ENCODE measurements around the gene SLIT1. TPM values are rescaled to one million over a fixed set of nuclear protein-coding genes. Genes with fewer than 3 reads are reported as not detected.
"Not testable (repeated sequence)": the region's sequence is repeated elsewhere in the genome, so short reads cannot be mapped to it uniquely, and the experiment has no call there.

SLIT1 gene
- total RNA-seq, 1 donor from 2014 or later: 0.08 TPM

GRCh38 chr10:97099089-97099488 is 86.7 kb downstream of the SLIT1 start:
- DNase-seq (ENCODE audit: missing footprints) (no peak), ATAC-seq (no peak)
- intact Hi-C loops (cut with DNase I): no loop called here

- ATAC-seq: no peak
- DNase-seq (ENCODE audit: missing footprints): no peak
- intact Hi-C loops (cut with DNase I): no loop called here
These were observed 88.7 kb downstream of the SLIT1 start for GRCh38 chr10:97097084-97097433.

GRCh38 chr10:97096261-97097083 is 89.3 kb downstream of the SLIT1 start:
- ATAC-seq (peak; percentile 97), DNase-seq (ENCODE audit: missing footprints) (peak; percentile 88)
- intact Hi-C loops (cut with DNase I): no loop called here

GRCh38 chr10:97095701-97096260 is 90.0 kb downstream of the SLIT1 start:
- intact Hi-C loops (cut with DNase I): no loop called here
- DNase-seq (ENCODE audit: missing footprints) (no peak), ATAC-seq (peak; percentile 10)

GRCh38 chr10:97090644-97091043 is 95.1 kb downstream of the SLIT1 start:
- ATAC-seq (no peak), DNase-seq (ENCODE audit: missing footprints) (no peak)
- intact Hi-C loops (cut with DNase I): no loop called here

- ATAC-seq (no peak), DNase-seq (ENCODE audit: missing footprints) (no peak)
- intact Hi-C loops (cut with DNase I): no loop called here
These were observed 95.7 kb downstream of the SLIT1 start for GRCh38 chr10:97090035-97090434.

- intact Hi-C loops (cut with DNase I): no loop called here
- DNase-seq (ENCODE audit: missing footprints): no peak
- no peak for ATAC-seq
These were observed 96.4 kb downstream of the SLIT1 start for GRCh38 chr10:97089209-97089870.

GRCh38 chr10:97087296-97087695 is 98.5 kb downstream of the SLIT1 start:
- intact Hi-C loops (cut with DNase I): no loop called here
- no peak for ATAC-seq

GRCh38 chr10:97086530-97086929 is 99.2 kb downstream of the SLIT1 start:
- intact Hi-C loops (cut with DNase I): no loop called here
- no peak for DNase-seq (ENCODE audit: missing footprints)
- no peak for ATAC-seq

More at GRCh38 chr10:97087296-97087695, 98.5 kb downstream of the SLIT1 start:
- no peak for DNase-seq (ENCODE audit: missing footprints)

- intact Hi-C loops (cut with DNase I): no loop called here
- DNase-seq (ENCODE audit: missing footprints): no peak
- no peak for ATAC-seq
These were observed 102.4 kb downstream of the SLIT1 start for GRCh38 chr10:97083228-97083829.

- intact Hi-C loops (cut with DNase I); ATAC-seq; DNase-seq (ENCODE audit: missing footprints): not testable (repeated sequence)
These were observed 103.2 kb downstream of the SLIT1 start for GRCh38 chr10:97082575-97082974.

- DNase-seq (ENCODE audit: missing footprints): no peak
- intact Hi-C loops (cut with DNase I): no loop called here
- no peak for ATAC-seq
These were observed 104.0 kb downstream of the SLIT1 start for GRCh38 chr10:97081621-97082235.

GRCh38 chr10:97080051-97080776 is 105.5 kb downstream of the SLIT1 start:
- ATAC-seq (no peak), DNase-seq (ENCODE audit: missing footprints) (no peak)
- intact Hi-C loops (cut with DNase I): no loop called here

- no peak for DNase-seq (ENCODE audit: missing footprints)
- intact Hi-C loops (cut with DNase I): no loop called here
- no peak for ATAC-seq
These were observed 106.3 kb downstream of the SLIT1 start for GRCh38 chr10:97079448-97079847.

- DNase-seq (ENCODE audit: missing footprints) (no peak), ATAC-seq (no peak)
- intact Hi-C loops (cut with DNase I): no loop called here
These were observed 106.8 kb downstream of the SLIT1 start for GRCh38 chr10:97078938-97079445.

GRCh38 chr10:97078261-97078937 is 107.4 kb downstream of the SLIT1 start:
- ATAC-seq (no peak), DNase-seq (ENCODE audit: missing footprints) (no peak)
- intact Hi-C loops (cut with DNase I): no loop called here

- no peak for ATAC-seq
- intact Hi-C loops (cut with DNase I): no loop called here
- no peak for DNase-seq (ENCODE audit: missing footprints)
These were observed 109.0 kb downstream of the SLIT1 start for GRCh38 chr10:97076781-97077180.

GRCh38 chr10:97075961-97076525 is 109.7 kb downstream of the SLIT1 start:
- DNase-seq (ENCODE audit: missing footprints) (no peak), ATAC-seq (no peak)
- intact Hi-C loops (cut with DNase I): no loop called here
